GM12874 (cell line): ENCODE measurements around the gene GSTM3.
"Not testable (repeated sequence)": the region's sequence is repeated elsewhere in the genome, so short reads cannot be mapped to it uniquely, and the experiment has no call there.

Experiments used
- TF ChIP-seq, protein P1 (sequence below): IDR thresholded peaks from 2 replicates; pipeline ENCODE4 v1.5.1; 2011; ENCODE audit warnings: low read depth, mild to moderate bottlenecking, control low read depth, low read length, moderate library complexity; ENCODE audit not compliant: insufficient read depth

Gene GSTM3

DNA sequence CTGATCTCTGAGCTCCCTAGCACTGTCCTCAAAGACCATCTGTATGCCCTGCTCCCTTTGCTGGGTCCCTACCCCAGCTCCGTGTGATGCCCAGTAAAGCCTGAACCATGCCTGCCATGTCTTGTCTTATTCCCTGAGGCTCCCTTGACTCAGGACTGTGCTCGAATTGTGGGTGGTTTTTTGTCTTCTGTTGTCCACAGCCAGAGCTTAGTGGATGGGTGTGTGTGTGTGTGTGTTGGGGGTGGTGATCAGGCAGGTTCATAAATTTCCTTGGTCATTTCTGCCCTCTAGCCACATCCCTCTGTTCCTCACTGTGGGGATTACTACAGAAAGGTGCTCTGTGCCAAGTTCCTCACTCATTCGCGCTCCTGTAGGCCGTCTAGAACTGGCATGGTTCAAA, 23.1 kb downstream of the GSTM3 start:
- TF ChIP-seq, protein P1, sequence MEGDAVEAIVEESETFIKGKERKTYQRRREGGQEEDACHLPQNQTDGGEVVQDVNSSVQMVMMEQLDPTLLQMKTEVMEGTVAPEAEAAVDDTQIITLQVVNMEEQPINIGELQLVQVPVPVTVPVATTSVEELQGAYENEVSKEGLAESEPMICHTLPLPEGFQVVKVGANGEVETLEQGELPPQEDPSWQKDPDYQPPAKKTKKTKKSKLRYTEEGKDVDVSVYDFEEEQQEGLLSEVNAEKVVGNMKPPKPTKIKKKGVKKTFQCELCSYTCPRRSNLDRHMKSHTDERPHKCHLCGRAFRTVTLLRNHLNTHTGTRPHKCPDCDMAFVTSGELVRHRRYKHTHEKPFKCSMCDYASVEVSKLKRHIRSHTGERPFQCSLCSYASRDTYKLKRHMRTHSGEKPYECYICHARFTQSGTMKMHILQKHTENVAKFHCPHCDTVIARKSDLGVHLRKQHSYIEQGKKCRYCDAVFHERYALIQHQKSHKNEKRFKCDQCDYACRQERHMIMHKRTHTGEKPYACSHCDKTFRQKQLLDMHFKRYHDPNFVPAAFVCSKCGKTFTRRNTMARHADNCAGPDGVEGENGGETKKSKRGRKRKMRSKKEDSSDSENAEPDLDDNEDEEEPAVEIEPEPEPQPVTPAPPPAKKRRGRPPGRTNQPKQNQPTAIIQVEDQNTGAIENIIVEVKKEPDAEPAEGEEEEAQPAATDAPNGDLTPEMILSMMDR: no peak

DNA sequence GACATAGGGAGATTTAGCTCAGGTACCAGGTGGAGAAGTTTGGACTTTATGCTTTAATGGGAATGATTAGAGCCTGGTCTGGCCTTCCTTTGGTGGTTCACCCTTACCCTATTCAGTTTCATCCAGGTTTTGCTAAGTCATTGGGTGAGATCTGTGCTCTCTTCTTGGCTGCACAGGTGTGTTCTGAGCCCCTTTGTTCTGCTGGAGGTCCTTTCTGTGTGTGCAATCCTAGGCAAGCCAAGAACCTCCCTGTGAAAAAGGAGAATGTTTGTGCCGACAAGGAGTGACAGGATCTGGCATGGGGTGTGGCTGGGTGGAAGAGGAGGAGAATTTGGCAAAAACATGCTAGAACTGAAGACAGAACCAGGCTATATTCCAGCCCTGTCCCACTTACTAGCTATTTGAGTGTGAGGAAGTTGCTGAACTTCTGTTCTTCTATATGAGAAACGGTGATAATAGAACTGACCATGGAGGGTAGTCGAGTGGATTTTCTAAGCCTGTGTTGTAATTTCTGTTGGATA, 24.2 kb downstream of the GSTM3 start:
- TF ChIP-seq, protein P1: no peak

DNA sequence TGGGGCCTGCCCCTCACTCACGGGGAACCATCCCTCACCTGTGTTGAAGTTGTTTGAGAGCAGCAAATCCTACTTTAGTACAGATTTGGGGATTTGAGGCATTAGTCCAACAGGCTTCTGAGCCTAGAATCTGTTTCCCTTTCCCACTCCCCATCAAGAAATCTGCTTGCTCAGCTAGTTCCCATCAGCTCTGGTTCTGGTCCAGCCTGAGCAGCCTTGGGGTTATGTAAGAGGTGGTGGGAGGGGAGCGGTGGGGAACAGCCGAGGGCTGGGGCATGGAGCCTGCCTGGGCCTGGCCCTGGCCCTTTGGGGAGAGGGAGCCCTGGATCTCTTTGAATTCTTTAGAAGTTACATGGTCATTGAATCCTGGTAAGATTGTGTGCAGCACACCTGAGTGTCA, 24.7 kb downstream of the GSTM3 start:
- TF ChIP-seq, protein P1: no peak

DNA sequence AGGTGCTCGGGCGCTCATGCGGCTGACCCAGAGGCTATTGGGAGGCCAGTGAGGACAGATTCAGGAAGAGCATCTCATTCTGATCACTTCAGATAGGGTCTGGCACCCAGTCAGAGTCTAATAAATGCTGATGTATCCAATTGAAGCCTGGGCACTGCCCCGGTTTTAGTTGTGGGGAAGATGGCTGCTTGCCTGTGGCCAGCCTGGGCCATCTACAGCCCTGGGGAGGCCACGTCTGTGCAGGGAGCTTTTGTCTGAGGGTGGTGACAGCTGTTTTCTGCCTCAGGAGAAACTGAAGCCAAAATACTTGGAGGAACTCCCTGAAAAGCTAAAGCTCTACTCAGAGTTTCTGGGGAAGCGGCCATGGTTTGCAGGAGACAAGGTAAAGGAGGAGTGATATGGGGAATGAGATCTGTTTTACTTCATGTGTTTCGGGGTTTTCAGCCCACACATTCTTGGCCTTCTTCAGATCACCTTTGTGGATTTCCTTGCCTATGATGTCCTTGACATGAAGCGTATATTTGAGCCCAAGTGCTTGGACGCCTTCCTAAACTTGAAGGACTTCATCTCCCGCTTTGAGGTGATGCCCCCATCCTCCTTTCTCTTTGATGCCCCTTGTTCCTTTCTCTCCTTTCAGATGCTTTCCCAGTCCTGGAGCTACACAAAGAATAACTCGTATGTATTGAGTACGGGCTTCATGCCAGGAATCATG, 26.0 kb downstream of the GSTM3 start:
- TF ChIP-seq, protein P1: no peak

DNA sequence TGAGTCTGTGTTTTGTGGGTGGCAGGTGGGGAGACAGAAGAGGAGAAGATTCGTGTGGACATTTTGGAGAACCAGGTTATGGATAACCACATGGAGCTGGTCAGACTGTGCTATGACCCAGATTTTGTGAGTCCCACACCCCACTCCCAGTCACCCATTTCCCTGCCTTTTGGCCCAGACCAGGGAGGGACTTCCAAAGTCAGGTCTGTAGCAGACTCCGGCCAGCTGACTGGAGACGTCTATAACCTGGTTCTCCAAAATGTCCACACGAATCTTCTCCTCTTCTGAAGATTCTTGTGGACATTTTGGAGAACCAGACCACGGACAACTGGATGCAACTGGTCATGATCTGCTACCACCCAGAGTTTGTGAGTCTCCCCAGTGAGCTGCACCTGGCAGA, 27.2 kb downstream of the GSTM3 start:
- TF ChIP-seq, protein P1: no peak

DNA sequence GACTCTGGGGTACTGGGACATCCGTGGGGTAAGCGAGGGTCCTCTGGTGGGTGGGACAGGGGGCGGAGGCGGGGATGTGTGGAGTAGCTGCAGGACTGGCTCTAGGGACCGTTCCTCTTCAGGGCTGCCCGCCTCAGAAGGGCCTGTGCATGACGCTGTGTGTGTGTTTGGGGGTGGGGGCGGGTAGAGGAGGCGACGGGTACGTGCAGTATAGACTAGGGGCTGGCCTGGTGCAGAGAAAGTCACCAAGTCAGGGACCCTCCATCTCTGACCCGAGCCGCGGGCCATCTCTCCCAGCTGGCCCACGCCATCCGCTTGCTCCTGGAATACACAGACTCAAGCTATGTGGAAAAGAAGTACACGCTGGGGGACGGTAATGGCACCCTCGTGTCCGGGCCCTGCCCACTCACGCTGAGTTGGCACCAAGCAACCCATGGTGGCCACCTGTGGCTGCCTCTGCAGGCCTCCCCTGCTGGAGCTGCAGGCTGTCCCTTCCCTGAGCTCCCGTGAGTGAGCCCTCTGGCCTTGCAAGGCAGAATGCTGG, 28.4 kb downstream of the GSTM3 start:
- TF ChIP-seq, protein P1: no peak

DNA sequence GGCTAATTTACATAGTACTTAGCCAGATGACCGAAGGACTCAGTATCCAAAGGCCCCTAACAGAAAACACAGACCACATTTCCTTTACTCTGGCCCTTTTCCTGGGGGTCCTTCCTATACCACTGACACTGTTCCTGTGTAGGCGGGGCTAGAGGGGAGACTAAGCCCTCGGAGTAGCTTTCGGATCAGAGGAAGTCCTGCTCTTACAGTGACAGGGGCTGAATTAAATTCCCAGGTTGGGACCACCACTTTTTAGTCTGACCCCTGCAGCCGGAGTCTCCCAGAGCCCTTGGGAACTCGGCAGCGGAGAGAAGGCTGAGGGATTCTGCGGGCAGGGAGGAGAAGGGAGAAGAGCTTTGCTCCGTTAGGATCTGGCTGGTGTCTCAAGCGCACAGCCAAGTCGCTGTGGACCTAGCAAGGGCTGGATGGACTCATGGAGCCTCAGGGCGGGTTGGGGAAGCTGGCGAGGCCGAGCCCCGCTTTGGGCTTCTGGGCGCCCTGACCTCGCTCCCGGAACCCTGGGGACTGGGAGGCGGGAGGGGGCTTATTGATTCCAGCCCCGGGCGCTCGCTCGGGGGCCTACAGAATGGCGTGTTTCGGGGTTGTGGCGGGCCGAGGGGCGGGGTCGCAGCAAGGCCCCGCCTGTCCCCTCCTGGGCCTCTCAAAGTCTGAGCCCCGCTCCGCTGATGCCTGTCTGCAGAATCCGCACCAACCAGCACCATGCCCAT, 29.1 kb downstream of the GSTM3 start, which contains the start of gene GSTM5:
Gene GSTM5, plus strand, starts transcription at position 659 of the 728 bp plus-strand sequence. Its CDS starts 62 bp downstream, at position 721.
- TF ChIP-seq, protein P1: not testable (repeated sequence)
